Activated naive CD4-positive, alpha-beta T cell treated with anti-CD3 and anti-CD28 coated beads for 36 hours (primary cell): ENCODE results near the gene WDR1. TPM values are rescaled to one million over a fixed set of nuclear protein-coding genes. Genes with fewer than 3 reads are reported as not detected.

Experiments used
- CTCF ChIA-PET: fragments of 350-600 bp; sonication (Branson Sonifier 250); formaldehyde crosslinking; loops from one replicate; lab custom pipeline; 2021; ENCODE audit warnings: antibody characterized with exemption; lab: Charles Lee
- DNase-seq: peaks from one replicate; pipeline ENCODE4 v3.0.0-alpha.2; 2020
- H3K27ac Mint-ChIP-seq: one replicate; pipeline ENCODE4 v1.8.0; 2021; ENCODE audit warnings: mild to moderate bottlenecking, mixed read lengths
- H3K27me3 Mint-ChIP-seq: one replicate; pipeline ENCODE4 v1.8.0; 2021; ENCODE audit warnings: low read depth, mixed read lengths
- H3K36me3 Mint-ChIP-seq: one replicate; pipeline ENCODE4 v1.8.0; 2021; ENCODE audit warnings: low read depth, mixed read lengths
- H3K4me1 Mint-ChIP-seq: one replicate; pipeline ENCODE4 v1.8.0; 2021; ENCODE audit warnings: low read depth, mixed read lengths
- H3K4me3 Mint-ChIP-seq: one replicate; pipeline ENCODE4 v1.8.0; 2021; ENCODE audit warnings: mild to moderate bottlenecking, moderate library complexity, mixed read lengths
- H3K9me3 Mint-ChIP-seq: one replicate; pipeline ENCODE4 v1.8.0; 2021; ENCODE audit warnings: mixed read lengths
- intact Hi-C: fragments of 100-400 bp; cut with micrococcal nuclease; formaldehyde crosslinking; loops from one replicate; pipeline ENCODE4 v1.15.1; 2023
- total RNA-seq, 2 experiments: library from RNA; stranded (reverse); gene quantifications; one replicate each; pipeline ENCODE4 v1.2.3, GENCODE V29; 2021

WDR1 gene
- total RNA-seq, 2 experiments from 2014 or later: 271 to 295 TPM

- no peak for DNase-seq
- Mint-ChIP-seq H3K27me3 (no peaks in the 10 kb centered on the region), H3K9me3 (no peaks in the 10 kb centered on the region), H3K36me3 (peaks cover 70% of the 10 kb centered on the region), H3K4me3 (peak overlapping the region; percentile 2), H3K4me1 (peaks cover 100% of the 10 kb centered on the region), H3K27ac (peak overlapping the region; percentile 76)
- CTCF ChIA-PET: interaction anchor here (1.0 kb wide), 1 partner anchor 21 kb away, joined by 3 read pairs; no protein-coding TSS in a partner anchor
- intact Hi-C loops: loop anchor here (5.0 to 10.0 kb wide), 3 partner anchors 283 to 1375 kb away; no protein-coding TSS in a partner anchor
Measured at GRCh38 chr4:10109995-10110670, 6.5 kb downstream of the WDR1 start.

GRCh38 chr4:10108818-10109783 lies 7.5 kb downstream of the WDR1 start:
- H3K4me3 Mint-ChIP-seq: peak overlapping the region; percentile 2
- peaks cover 73% of the 10 kb centered on the region for H3K36me3 Mint-ChIP-seq
- intact Hi-C loops: loop anchor here (5.0 to 10.0 kb wide), 2 partner anchors 282 to 504 kb away; no protein-coding TSS in a partner anchor
- H3K27ac Mint-ChIP-seq: peak overlapping the region; percentile 76
- H3K27me3 Mint-ChIP-seq: no peaks in the 10 kb centered on the region
- peak; percentile 77 for DNase-seq
- H3K9me3 Mint-ChIP-seq: no peaks in the 10 kb centered on the region
- H3K4me1 Mint-ChIP-seq: peaks cover 100% of the 10 kb centered on the region
- CTCF ChIA-PET: interaction anchor here (1.0 to 3.1 kb wide), 3 partner anchors 9 to 20 kb away, joined by 3 to 13 read pairs (median 3); no protein-coding TSS in a partner anchor

- no peaks in the 10 kb centered on the region for H3K9me3 Mint-ChIP-seq
- H3K36me3 Mint-ChIP-seq: peaks cover 68% of the 10 kb centered on the region
- H3K27me3 Mint-ChIP-seq: no peaks in the 10 kb centered on the region
- H3K27ac Mint-ChIP-seq: peak overlapping the region; percentile 90
- intact Hi-C loops: loop anchor here (5.0 to 10.0 kb wide), 2 partner anchors 281 to 504 kb away; no protein-coding TSS in a partner anchor
- CTCF ChIA-PET: interaction anchor here (0.8 to 3.1 kb wide), 3 partner anchors 9 to 18 kb away, joined by 3 to 13 read pairs (median 3); no protein-coding TSS in a partner anchor
- H3K4me1 Mint-ChIP-seq: peaks cover 100% of the 10 kb centered on the region
- DNase-seq: no peak
- H3K4me3 Mint-ChIP-seq: no peak overlapping the region
Measured at GRCh38 chr4:10108391-10108790, 8.2 kb downstream of the WDR1 start.

GRCh38 chr4:10107111-10108091 lies 9.2 kb downstream of the WDR1 start:
- intact Hi-C loops: loop anchor here (2.0 to 10.0 kb wide), 3 partner anchors 73 to 503 kb away; no protein-coding TSS in a partner anchor
- Mint-ChIP-seq H3K27ac (peak overlapping the region; percentile 90), H3K4me3 (no peak overlapping the region), H3K9me3 (no peaks in the 10 kb centered on the region), H3K27me3 (no peaks in the 10 kb centered on the region), H3K36me3 (peaks cover 64% of the 10 kb centered on the region), H3K4me1 (peaks cover 100% of the 10 kb centered on the region)
- no peak for DNase-seq
- CTCF ChIA-PET: interaction anchor here (0.8 to 3.1 kb wide), 7 partner anchors 9 to 431 kb away, joined by 3 to 13 read pairs (median 4); no protein-coding TSS in a partner anchor

- H3K27me3 Mint-ChIP-seq: no peaks in the 10 kb centered on the region
- peaks cover 100% of the 10 kb centered on the region for H3K4me1 Mint-ChIP-seq
- intact Hi-C loops: loop anchor here (1.0 to 10.0 kb wide), 5 partner anchors 10 to 502 kb away; partner anchors contain the start of gene WDR1
- peak overlapping the region; percentile 90 for H3K27ac Mint-ChIP-seq
- peaks cover 62% of the 10 kb centered on the region for H3K36me3 Mint-ChIP-seq
- CTCF ChIA-PET: interaction anchor here (0.9 to 3.1 kb wide), 7 partner anchors 11 to 431 kb away, joined by 3 to 13 read pairs (median 5); no protein-coding TSS in a partner anchor
- H3K4me3 Mint-ChIP-seq: peak overlapping the region; percentile 52
- H3K9me3 Mint-ChIP-seq: no peaks in the 10 kb centered on the region
- peak; percentile 92 for DNase-seq
Measured at GRCh38 chr4:10106421-10107039, 10.1 kb downstream of the WDR1 start.

GRCh38 chr4:10105920-10106319 lies 10.7 kb downstream of the WDR1 start:
- Mint-ChIP-seq H3K27ac (peak overlapping the region; percentile 90), H3K36me3 (peaks cover 61% of the 10 kb centered on the region), H3K9me3 (no peaks in the 10 kb centered on the region), H3K4me1 (peaks cover 100% of the 10 kb centered on the region), H3K4me3 (peak overlapping the region; percentile 52), H3K27me3 (no peaks in the 10 kb centered on the region)
- no peak for DNase-seq
- intact Hi-C loops: loop anchor here (1.0 to 10.0 kb wide), 5 partner anchors 10 to 501 kb away; partner anchors contain the start of gene WDR1
- CTCF ChIA-PET: interaction anchor here (1.2 to 3.1 kb wide), 4 partner anchors 12 to 52 kb away, joined by 3 to 13 read pairs (median 6); no protein-coding TSS in a partner anchor

GRCh38 chr4:10105421-10105820 lies 11.2 kb downstream of the WDR1 start:
- Mint-ChIP-seq H3K9me3 (no peaks in the 10 kb centered on the region), H3K27ac (peak overlapping the region; percentile 90), H3K27me3 (no peaks in the 10 kb centered on the region), H3K4me3 (peak overlapping the region; percentile 49), H3K36me3 (peaks cover 60% of the 10 kb centered on the region), H3K4me1 (peaks cover 100% of the 10 kb centered on the region)
- intact Hi-C loops: loop anchor here (5.0 to 10.0 kb wide), 2 partner anchors 278 to 501 kb away; no protein-coding TSS in a partner anchor
- no peak for DNase-seq
- CTCF ChIA-PET: interaction anchor here (1.8 kb wide), 1 partner anchor 16 kb away, joined by 5 read pairs; no protein-coding TSS in a partner anchor

GRCh38 chr4:10104991-10105276 lies 11.7 kb downstream of the WDR1 start:
- H3K4me1 Mint-ChIP-seq: peaks cover 100% of the 10 kb centered on the region
- H3K36me3 Mint-ChIP-seq: peaks cover 60% of the 10 kb centered on the region
- no peaks in the 10 kb centered on the region for H3K9me3 Mint-ChIP-seq
- no peak for DNase-seq
- CTCF ChIA-PET: interaction anchor here (1.8 kb wide), 1 partner anchor 15 kb away, joined by 5 read pairs; no protein-coding TSS in a partner anchor
- H3K27ac Mint-ChIP-seq: peak overlapping the region; percentile 90
- intact Hi-C loops: loop anchor here (5.0 to 10.0 kb wide), 2 partner anchors 278 to 500 kb away; no protein-coding TSS in a partner anchor
- H3K27me3 Mint-ChIP-seq: no peaks in the 10 kb centered on the region
- peak overlapping the region; percentile 36 for H3K4me3 Mint-ChIP-seq

GRCh38 chr4:10104211-10104990 lies 12.2 kb downstream of the WDR1 start:
- intact Hi-C loops: loop anchor here (10.0 kb wide), 1 partner anchor 500 kb away; no protein-coding TSS in a partner anchor
- Mint-ChIP-seq H3K4me1 (peaks cover 100% of the 10 kb centered on the region), H3K4me3 (peak overlapping the region; percentile 36), H3K9me3 (no peaks in the 10 kb centered on the region), H3K27ac (peak overlapping the region; percentile 90), H3K27me3 (no peaks in the 10 kb centered on the region), H3K36me3 (peaks cover 60% of the 10 kb centered on the region)
- peak; percentile 51 for DNase-seq
- CTCF ChIA-PET: interaction anchor here (0.6 kb wide), 1 partner anchor 118 kb away, joined by 3 read pairs; no protein-coding TSS in a partner anchor
